GM12878 (cell line): ENCODE results near the gene MYO18B. TPM values are rescaled to one million over a fixed set of nuclear protein-coding genes. Genes with fewer than 3 reads are reported as not detected.

Experiments
- ATAC-seq: fragments of 200-7000 bp; cut with Tn5 transposase; 3 replicates; pipeline ENCODE4 v1.9.1; 2020; ENCODE audit warnings: mild to moderate bottlenecking, moderate library complexity
- BruUV-seq: library from RNA; stranded (reverse); fragments of 400-500 nt; replicated peaks from 2 replicates; lab custom pipeline; 2021; lab: Mats Ljungman, UMichigan
- CTCF ChIA-PET: fragments of 300-600 bp; sonication (Branson Sonifier 250); formaldehyde crosslinking; extraction: SDS; loops from one replicate; lab custom pipeline; 2021; ENCODE audit warnings: inconsistent platforms; lab: Yijun Ruan, JAX
- POLR2A ChIA-PET: fragments of 350-600 bp; formaldehyde crosslinking; extraction: SDS; loops from one replicate; lab custom pipeline; 2021; ENCODE audit warnings: inconsistent platforms; lab: Charles Lee
- RAD21 ChIA-PET: fragments of 300-600 bp; sonication (Branson Sonifier 250); formaldehyde crosslinking; loops from one replicate; lab custom pipeline; 2023; ENCODE audit warnings: antibody characterized with exemption; ENCODE audit not compliant: unreplicated experiment; lab: Charles Lee
- SMC1A ChIA-PET: fragments of 300-600 bp; sonication (Branson Sonifier 250); formaldehyde crosslinking; loops from one replicate; lab custom pipeline; 2023; ENCODE audit not compliant: unreplicated experiment, uncharacterized antibody; lab: Charles Lee
- DNase-seq: peaks from one replicate; pipeline ENCODE4 v3.0.0-alpha.2; 2011; ENCODE audit warnings: low read depth, low spot score
- FAIRE-seq: peaks from 3 replicates; lab custom pipeline; 2011; peaks lifted over from hg19 to GRCh38; lab: Jason Lieb, UNC
- H2AFZ ChIP-seq: 2 replicates; pipeline ENCODE4 v1.6.0; 2011; ENCODE audit warnings: low read depth, low read length, control low read depth; ENCODE audit not compliant: control insufficient read depth
- H3K27ac ChIP-seq: 2 replicates; pipeline ENCODE4 v1.5.1; 2011; ENCODE audit warnings: control low read depth; ENCODE audit not compliant: control insufficient read depth, insufficient read depth
- H3K27me3 ChIP-seq, 2 experiments: replicated peaks in 1 of 2; 2 replicates each; pipeline versions ENCODE4 v1.6.0 to v1.6.1; 2011; ENCODE audit warnings: low read length in 1 of 2; ENCODE audit not compliant: control insufficient read depth in 2 of 2, insufficient read depth in 2 of 2
- H3K36me3 ChIP-seq, 2 experiments: 2 replicates each; pipeline ENCODE4 v1.5.1; 2011; ENCODE audit warnings: low read length in 1 of 2; ENCODE audit not compliant: control insufficient read depth in 2 of 2, insufficient read depth in 2 of 2
- H3K4me1 ChIP-seq: 2 replicates; pipeline ENCODE4 v1.6.1; 2011; ENCODE audit warnings: mild to moderate bottlenecking, low read length, moderate library complexity, mixed read lengths; ENCODE audit not compliant: control insufficient read depth, insufficient read depth
- H3K4me2 ChIP-seq: 2 replicates; pipeline ENCODE4 v1.6.0; 2011; ENCODE audit warnings: control low read depth; ENCODE audit not compliant: control insufficient read depth, insufficient read depth
- H3K4me3 ChIP-seq: fragments of 200-600 bp; sonication (generic); 2 replicates; pipeline ENCODE4 v1.5.1; 2016
- H3K79me2 ChIP-seq: 2 replicates; pipeline ENCODE4 v1.6.0; 2011; ENCODE audit warnings: low read length; ENCODE audit not compliant: control insufficient read depth, insufficient read depth
- H3K9ac ChIP-seq: 2 replicates; pipeline ENCODE4 v1.8.0; 2011; ENCODE audit warnings: low read length, control low read depth, mixed read lengths; ENCODE audit not compliant: control insufficient read depth, insufficient read depth
- H3K9me3 ChIP-seq: replicated peaks from 3 replicates; pipeline ENCODE4 v1.5.1; 2011; ENCODE audit warnings: mild to moderate bottlenecking, low read length; ENCODE audit not compliant: control insufficient read depth, insufficient read depth
- H4K20me1 ChIP-seq: 2 replicates; pipeline ENCODE4 v1.6.0; 2011; ENCODE audit not compliant: control insufficient read depth, insufficient read depth
- BACH1 ChIP-seq: fragments of 450-650 bp; IDR thresholded peaks from 2 replicates; pipeline ENCODE4 v1.6.1; 2017; ENCODE audit warnings: mild to moderate bottlenecking, borderline replicate concordance
- BCL3 ChIP-seq: IDR thresholded peaks from 2 replicates; pipeline ENCODE4 v1.6.1; 2011; ENCODE audit warnings: borderline replicate concordance, low read depth, mild to moderate bottlenecking, moderate library complexity, low read length; ENCODE audit not compliant: insufficient read depth, poor library complexity, severe bottlenecking
- BCLAF1 ChIP-seq: fragments of 450-650 bp; IDR thresholded peaks from 2 replicates; pipeline ENCODE4 v1.6.1; 2017; ENCODE audit warnings: antibody characterized with exemption, mild to moderate bottlenecking, moderate library complexity
- CEBPZ ChIP-seq: fragments of 150-350 bp; IDR thresholded peaks from 2 replicates; pipeline ENCODE4 v1.6.1; 2016; ENCODE audit warnings: low read depth, low read length
- KDM1A ChIP-seq: fragments of 200-600 bp; sonication (generic); IDR thresholded peaks from 2 replicates; pipeline ENCODE4 v1.6.1; 2016; ENCODE audit warnings: borderline replicate concordance
- RELB ChIP-seq: fragments of 450-650 bp; IDR thresholded peaks from 2 replicates; pipeline ENCODE4 v1.6.1; 2017; ENCODE audit warnings: low read depth, mild to moderate bottlenecking, moderate library complexity
- ZNF24 ChIP-seq: fragments of 450-650 bp; IDR thresholded peaks from 2 replicates; pipeline ENCODE4 v1.6.1; 2017; ENCODE audit warnings: antibody characterized with exemption, mild to moderate bottlenecking
- in situ Hi-C: fragments of 300-500 bp; cut with MboI; formaldehyde crosslinking; loops from 9 replicates; pipeline ENCODE4 v1.14.3; 2018; ENCODE audit warnings: mixed read lengths
- intact Hi-C: fragments of 100-400 bp; cut with micrococcal nuclease; formaldehyde crosslinking; loops from one replicate; pipeline ENCODE4 v1.14.2; 2022; ENCODE audit not compliant: unreplicated experiment
- polyA plus RNA-seq, 11 experiments: library from polyadenylated mRNA; depleted of rRNA in 4 of 11; unstranded in 6 of 11; stranded (reverse) in 5 of 11; fragments of >200 nt; fragmentation: Nextera tagmentation in 4 of 11; fragmentation: Illumina TruSeq in 1 of 11; extraction: Ambion mirVana in 4 of 11; extraction: Trizol in 1 of 11; gene quantifications; 1 replicate in 1 of 11; 2 replicates in 10 of 11; pipeline versions ENCODE4 v1.2.1 to v1.2.3, GENCODE V29; 2011 to 2016; ENCODE audit warnings: inconsistent platforms in 2 of 11, missing spikeins in 2 of 11, low read depth in 1 of 11
- total RNA-seq, 4 experiments: library from RNA; depleted of rRNA in 3 of 4; stranded (reverse); fragments of >200 nt in 3 of 4; fragmentation: Illumina TruSeq in 1 of 4; extraction: Trizol in 1 of 4; gene quantifications; 2 replicates each; pipeline versions ENCODE4 v1.2.1 to v1.2.3, GENCODE V29; 2013 to 2021

MYO18B gene
- total and polyA plus RNA-seq, 10 of the 15 experiments (the other 5 are each of a cell fraction or from before 2014, with no cell fraction given), result 0.05 to 2.1 (median 0.51) TPM; not detected in 1

GRCh38 chr22:26056455-26057200 is 314.6 kb downstream of the MYO18B start (continued):
- TF ChIP-seq RELB, result no peak

GRCh38 chr22:26057731-26058130 is 315.7 kb downstream of the MYO18B start:
- no peak overlapping the region for H3K4me3 ChIP-seq
- H3K27ac ChIP-seq, result no peak overlapping the region
- CTCF ChIA-PET, result interaction anchor here (0.9 kb wide), 1 partner anchor 37 kb away, joined by 5 read pairs; no protein-coding TSS in a partner anchor
- RAD21 ChIA-PET, result no interaction called here
- TF ChIP-seq CEBPZ, result no peak
- TF ChIP-seq BCLAF1, result no peak
- TF ChIP-seq BCL3, result no peak
- no peak for TF ChIP-seq KDM1A
- no peak for TF ChIP-seq ZNF24
- TF ChIP-seq BACH1, result no peak
- TF ChIP-seq, all 136 proteins: peak for 0
- no peaks in the 10 kb centered on the region; a peak in 2 of 4 replicates for H3K27me3 ChIP-seq
- H4K20me1 ChIP-seq, result no peaks in the 10 kb centered on the region
- SMC1A ChIA-PET, result no interaction called here
- DNase-seq (no peak), FAIRE-seq (no peak), ATAC-seq (no peak)
- intact Hi-C loops (no loop called here), in situ Hi-C loops (no loop called here)
- H3K4me1 ChIP-seq, result no peaks in the 10 kb centered on the region
- H3K9me3 ChIP-seq, result no peaks in the 10 kb centered on the region
- no peak overlapping the region for H3K4me2 ChIP-seq
- H3K9ac ChIP-seq, result no peak overlapping the region
- POLR2A ChIA-PET, result no interaction called here
- no peaks in the 10 kb centered on the region for H3K36me3 ChIP-seq
- BruUV-seq, result no TSS peak
- no peaks in the 10 kb centered on the region for H3K79me2 ChIP-seq
- H2AFZ ChIP-seq, result no peak overlapping the region
